Non-pigmented ciliary epithelial cell (primary cell): ENCODE results near the gene TRAM2.

ENCODE experiments used
- DNase-seq: peaks from one replicate; pipeline ENCODE4 v3.0.0-alpha.2; 2010; ENCODE audit warnings: low read depth

Gene TRAM2

GRCh38 chr6:52570291-52570700, 6.6 kb downstream of the TRAM2 start:
- DNase-seq = no peak

- no peak for DNase-seq
These were observed 8.5 kb downstream of the TRAM2 start for GRCh38 chr6:52568320-52568719.

GRCh38 chr6:52566853-52567279, 10.0 kb downstream of the TRAM2 start:
- DNase-seq = peak; percentile 97

- DNase-seq = no peak
These were observed 10.7 kb downstream of the TRAM2 start for GRCh38 chr6:52566201-52566600.

- DNase-seq = no peak
These were observed 12.0 kb downstream of the TRAM2 start for GRCh38 chr6:52564856-52565255.

GRCh38 chr6:52562911-52563310, 13.9 kb downstream of the TRAM2 start:
- DNase-seq = no peak

- no peak for DNase-seq
These were observed 16.4 kb downstream of the TRAM2 start for GRCh38 chr6:52560462-52560861.

GRCh38 chr6:52558266-52559000, 18.4 kb downstream of the TRAM2 start:
- no peak for DNase-seq

- no peak for DNase-seq
These were observed 19.2 kb downstream of the TRAM2 start for GRCh38 chr6:52557389-52558265.

- no peak for DNase-seq
These were observed 21.2 kb downstream of the TRAM2 start for GRCh38 chr6:52555518-52556233.

GRCh38 chr6:52554684-52555280, 22.1 kb downstream of the TRAM2 start:
- no peak for DNase-seq

- no peak for DNase-seq
These were observed 23.1 kb downstream of the TRAM2 start for GRCh38 chr6:52553719-52554118.

GRCh38 chr6:52553158-52553557, 23.7 kb downstream of the TRAM2 start:
- DNase-seq = no peak

- DNase-seq = no peak
These were observed 24.6 kb downstream of the TRAM2 start for GRCh38 chr6:52552278-52552643.

- DNase-seq = no peak
These were observed 25.2 kb downstream of the TRAM2 start for GRCh38 chr6:52551483-52552277.

GRCh38 chr6:52550870-52551269, 26.0 kb downstream of the TRAM2 start:
- DNase-seq = no peak

GRCh38 chr6:52550014-52550575, 26.8 kb downstream of the TRAM2 start:
- DNase-seq = no peak

GRCh38 chr6:52549428-52549827, 27.4 kb downstream of the TRAM2 start:
- DNase-seq = no peak

GRCh38 chr6:52548999-52549398, 27.9 kb downstream of the TRAM2 start:
- DNase-seq = no peak

GRCh38 chr6:52548353-52548713, 28.5 kb downstream of the TRAM2 start:
- DNase-seq = no peak
